GM12864 (cell line): ENCODE measurements around the gene PCSK2.

ENCODE experiments used
- DNase-seq: peaks from one replicate; pipeline ENCODE4 v3.0.0-alpha.2; 2011; ENCODE audit warnings: low read depth
- H3K4me3 ChIP-seq: 2 replicates; pipeline ENCODE4 v1.5.1; 2011; ENCODE audit warnings: mild to moderate bottlenecking, low read depth, low read length, control low read depth
- TF ChIP-seq, protein P1 (sequence below): IDR thresholded peaks from 2 replicates; pipeline ENCODE4 v1.5.1; 2011; ENCODE audit warnings: low read depth, mild to moderate bottlenecking, moderate library complexity, low read length, control low read depth, inconsistent platforms; ENCODE audit errors: missing control alignments

The PCSK2 gene

GRCh38 chr20:17304774-17305173 lies 77.9 kb downstream of the PCSK2 start:
- no peak overlapping the region for H3K4me3 ChIP-seq
- TF ChIP-seq, protein P1, sequence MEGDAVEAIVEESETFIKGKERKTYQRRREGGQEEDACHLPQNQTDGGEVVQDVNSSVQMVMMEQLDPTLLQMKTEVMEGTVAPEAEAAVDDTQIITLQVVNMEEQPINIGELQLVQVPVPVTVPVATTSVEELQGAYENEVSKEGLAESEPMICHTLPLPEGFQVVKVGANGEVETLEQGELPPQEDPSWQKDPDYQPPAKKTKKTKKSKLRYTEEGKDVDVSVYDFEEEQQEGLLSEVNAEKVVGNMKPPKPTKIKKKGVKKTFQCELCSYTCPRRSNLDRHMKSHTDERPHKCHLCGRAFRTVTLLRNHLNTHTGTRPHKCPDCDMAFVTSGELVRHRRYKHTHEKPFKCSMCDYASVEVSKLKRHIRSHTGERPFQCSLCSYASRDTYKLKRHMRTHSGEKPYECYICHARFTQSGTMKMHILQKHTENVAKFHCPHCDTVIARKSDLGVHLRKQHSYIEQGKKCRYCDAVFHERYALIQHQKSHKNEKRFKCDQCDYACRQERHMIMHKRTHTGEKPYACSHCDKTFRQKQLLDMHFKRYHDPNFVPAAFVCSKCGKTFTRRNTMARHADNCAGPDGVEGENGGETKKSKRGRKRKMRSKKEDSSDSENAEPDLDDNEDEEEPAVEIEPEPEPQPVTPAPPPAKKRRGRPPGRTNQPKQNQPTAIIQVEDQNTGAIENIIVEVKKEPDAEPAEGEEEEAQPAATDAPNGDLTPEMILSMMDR, result no peak
- DNase-seq, result no peak

DNA sequence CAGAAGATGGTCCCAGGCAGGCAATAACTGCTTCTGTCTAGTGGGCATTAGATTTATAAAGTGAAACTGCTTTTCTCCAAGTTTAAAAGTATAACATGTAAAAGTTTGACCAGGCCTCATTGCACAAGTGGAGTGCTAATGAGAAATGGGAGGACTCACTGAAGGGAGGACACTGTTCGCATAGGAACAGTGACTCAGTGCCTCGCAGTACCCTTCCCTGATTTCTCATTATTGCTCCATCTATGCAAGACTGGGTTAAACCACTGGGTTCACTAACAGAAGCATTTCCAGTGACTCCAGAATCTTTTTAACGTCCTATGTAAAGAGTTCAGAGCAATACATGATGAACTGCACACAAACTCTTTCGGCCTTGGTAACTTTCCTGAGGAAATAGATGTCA lies 79.6 kb downstream of the PCSK2 start:
- TF ChIP-seq, protein P1, result no peak
- no peak overlapping the region for H3K4me3 ChIP-seq
- no peak for DNase-seq

GRCh38 chr20:17314264-17314663 lies 87.4 kb downstream of the PCSK2 start:
- TF ChIP-seq, protein P1, result no peak
- H3K4me3 ChIP-seq, result no peak overlapping the region
- DNase-seq, result no peak

DNA sequence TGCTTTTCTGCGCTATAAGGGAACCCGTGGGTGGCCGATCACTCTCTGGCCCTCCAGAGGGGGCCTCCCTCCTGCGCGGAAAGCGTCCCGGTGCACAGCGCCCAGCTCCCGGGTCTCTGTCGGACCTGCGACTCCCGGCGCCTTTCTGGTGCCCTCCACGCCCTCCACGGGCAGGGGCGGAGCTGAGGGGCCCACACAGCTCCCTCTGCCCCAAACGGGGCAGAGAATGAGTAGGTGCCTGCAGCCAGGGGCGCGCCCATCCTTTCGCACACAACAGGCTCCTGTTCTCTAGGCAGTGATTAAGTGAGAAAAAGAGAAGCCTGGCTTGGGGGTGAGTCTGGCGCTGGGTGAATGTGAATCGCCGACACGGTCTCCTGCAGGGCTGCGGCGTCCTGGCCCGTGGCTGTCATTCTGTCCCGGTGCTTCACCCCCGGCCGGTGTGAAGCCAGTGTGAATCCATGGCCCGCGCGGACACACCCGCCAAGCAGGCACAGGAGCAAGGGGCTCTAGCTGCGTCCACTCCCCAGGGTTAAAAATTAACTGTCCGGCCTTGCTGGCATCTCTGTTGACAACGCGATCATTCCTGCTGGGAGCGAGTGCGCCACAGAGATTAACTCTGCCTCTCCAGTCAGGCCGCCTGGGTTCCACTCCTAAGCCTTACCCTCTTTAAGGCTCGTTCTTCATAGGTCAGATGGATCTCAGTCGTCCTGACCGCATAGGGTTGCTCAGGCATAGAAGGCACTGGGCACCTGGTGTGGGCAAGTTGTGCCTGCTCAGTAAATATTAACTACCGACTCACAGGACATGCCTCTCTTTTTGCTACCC lies 88.8 kb downstream of the PCSK2 start:
- TF ChIP-seq, protein P1, result no peak
- H3K4me3 ChIP-seq, result no peak overlapping the region
- DNase-seq, result no peak

DNA sequence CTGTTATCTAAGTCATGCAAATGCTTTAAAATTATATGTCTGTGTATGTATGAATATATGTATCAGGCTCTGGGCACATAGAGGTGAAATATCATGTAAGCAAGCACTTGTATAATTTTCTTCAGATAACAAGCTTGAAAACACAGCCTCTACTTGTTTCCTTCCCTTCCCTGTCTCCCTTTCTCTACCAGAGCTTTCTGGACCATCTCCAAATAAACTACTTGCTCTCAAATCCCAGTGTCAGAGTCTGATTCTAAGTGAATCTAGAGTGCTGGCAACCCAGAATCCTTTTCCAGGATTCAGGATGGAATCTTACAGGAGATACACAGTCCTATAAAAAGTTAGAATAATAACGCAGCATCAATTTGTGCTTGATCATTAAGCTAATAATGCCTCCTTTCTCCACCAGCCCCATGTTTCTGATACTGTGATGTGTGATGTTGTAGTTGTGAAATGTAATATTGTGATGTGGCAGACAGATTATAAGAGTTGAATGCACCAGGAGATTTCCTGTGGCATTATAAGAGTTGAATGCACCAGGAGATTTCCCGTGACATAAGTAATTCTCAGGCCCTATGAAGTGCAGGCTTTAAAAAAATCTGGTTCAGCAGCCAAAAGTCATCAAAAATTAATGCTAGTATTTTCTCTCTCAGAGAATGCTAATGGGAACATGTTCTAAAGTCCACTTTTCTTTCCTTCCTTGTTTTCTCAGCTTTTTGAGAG lies 89.6 kb downstream of the PCSK2 start:
- no peak for DNase-seq
- H3K4me3 ChIP-seq, result no peak overlapping the region
- TF ChIP-seq, protein P1, result no peak

DNA sequence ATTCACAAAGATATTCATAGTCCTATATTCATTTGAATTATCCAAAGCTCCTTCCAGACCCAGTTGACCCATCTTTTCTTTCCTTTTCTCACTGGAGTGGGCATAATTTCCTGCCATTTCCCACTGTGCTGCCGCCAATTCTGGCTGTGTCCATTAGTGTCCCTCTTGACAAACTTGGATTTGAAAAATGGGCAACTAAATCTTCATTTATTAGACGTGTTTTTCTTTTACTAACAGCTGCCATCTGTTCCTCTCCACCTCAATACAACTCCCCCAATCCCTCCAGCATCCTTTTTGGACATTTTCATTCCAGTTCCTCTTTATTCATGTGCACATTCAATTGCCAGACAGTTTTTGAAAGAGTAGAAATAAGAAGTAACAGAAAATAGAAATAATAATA lies 90.5 kb downstream of the PCSK2 start:
- no peak for DNase-seq
- TF ChIP-seq, protein P1, result no peak
- no peak overlapping the region for H3K4me3 ChIP-seq
